Measurements from ENCODE around the gene PSMD11. TPM values are rescaled to one million over a fixed set of nuclear protein-coding genes. Genes with fewer than 3 reads are reported as not detected.

PSMD11 gene
- total RNA-seq, 4 donors from 2014 or later: 33.2 to 74.3 (median 52.5) TPM

- Histone ChIP-seq H3K4me1 (no peaks in the 10 kb centered on the region), H3K27ac (no peak overlapping the region), H3K36me3 (peaks cover 0 to 86% (median 3%) of the 10 kb centered on the region in 3 donors), H3K9me3 (no peaks in the 10 kb centered on the region), H3K27me3 (no peaks in the 10 kb centered on the region), H3K4me3 (no peak overlapping the region)
- no peak for DNase-seq
- TF ChIP-seq POLR2A (IDR thresholded peaks at IDR 0.05): no peak
- TF ChIP-seq, protein P1, sequence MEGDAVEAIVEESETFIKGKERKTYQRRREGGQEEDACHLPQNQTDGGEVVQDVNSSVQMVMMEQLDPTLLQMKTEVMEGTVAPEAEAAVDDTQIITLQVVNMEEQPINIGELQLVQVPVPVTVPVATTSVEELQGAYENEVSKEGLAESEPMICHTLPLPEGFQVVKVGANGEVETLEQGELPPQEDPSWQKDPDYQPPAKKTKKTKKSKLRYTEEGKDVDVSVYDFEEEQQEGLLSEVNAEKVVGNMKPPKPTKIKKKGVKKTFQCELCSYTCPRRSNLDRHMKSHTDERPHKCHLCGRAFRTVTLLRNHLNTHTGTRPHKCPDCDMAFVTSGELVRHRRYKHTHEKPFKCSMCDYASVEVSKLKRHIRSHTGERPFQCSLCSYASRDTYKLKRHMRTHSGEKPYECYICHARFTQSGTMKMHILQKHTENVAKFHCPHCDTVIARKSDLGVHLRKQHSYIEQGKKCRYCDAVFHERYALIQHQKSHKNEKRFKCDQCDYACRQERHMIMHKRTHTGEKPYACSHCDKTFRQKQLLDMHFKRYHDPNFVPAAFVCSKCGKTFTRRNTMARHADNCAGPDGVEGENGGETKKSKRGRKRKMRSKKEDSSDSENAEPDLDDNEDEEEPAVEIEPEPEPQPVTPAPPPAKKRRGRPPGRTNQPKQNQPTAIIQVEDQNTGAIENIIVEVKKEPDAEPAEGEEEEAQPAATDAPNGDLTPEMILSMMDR (IDR thresholded peaks at IDR 0.05): no peak
These were observed 19.0 kb downstream of the PSMD11 start for GRCh38 chr17:32463304-32463703.

GRCh38 chr17:32464374-32464773 lies 20.1 kb downstream of the PSMD11 start:
- no peaks in the 10 kb centered on the region for H3K9me3 ChIP-seq
- no peak for DNase-seq
- H3K4me1 ChIP-seq: no peaks in the 10 kb centered on the region
- no peaks in the 10 kb centered on the region for H3K27me3 ChIP-seq
- no peak overlapping the region for H3K4me3 ChIP-seq
- H3K27ac ChIP-seq: no peak overlapping the region
- TF ChIP-seq POLR2A (IDR thresholded peaks at IDR 0.05): no peak
- TF ChIP-seq, protein P1 (IDR thresholded peaks at IDR 0.05): no peak
- H3K36me3 ChIP-seq: peaks cover 0 to 84% (median 3%) of the 10 kb centered on the region in 3 donors

DNA sequence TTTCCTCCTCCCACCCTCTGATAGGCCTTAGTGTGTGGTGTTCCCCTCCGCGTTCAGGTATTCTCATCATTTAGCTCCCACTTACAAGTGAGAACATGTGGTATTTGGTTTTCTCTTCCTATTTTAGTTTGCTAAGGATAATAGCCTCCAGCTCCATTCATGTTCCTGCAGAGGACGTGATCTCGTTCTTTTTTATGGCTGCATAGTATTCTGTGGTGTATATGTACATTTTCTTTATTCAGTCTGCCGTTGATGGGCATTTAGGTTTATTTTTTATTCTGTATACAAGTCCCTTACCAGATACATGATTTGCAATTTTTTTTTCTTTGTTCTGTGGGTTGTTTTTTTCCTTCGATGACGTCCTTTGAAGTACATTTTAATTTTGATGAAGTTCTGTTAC lies 23.6 kb downstream of the PSMD11 start:
- no peak for DNase-seq
- Histone ChIP-seq H3K36me3 (peaks cover 0 to 92% (median 3%) of the 10 kb centered on the region in 3 donors), H3K9me3 (no peaks in the 10 kb centered on the region), H3K4me1 (no peaks in the 10 kb centered on the region), H3K27me3 (no peaks in the 10 kb centered on the region), H3K4me3 (no peak overlapping the region), H3K27ac (no peak overlapping the region)
- TF ChIP-seq POLR2A (IDR thresholded peaks at IDR 0.05): no peak
- TF ChIP-seq, protein P1 (IDR thresholded peaks at IDR 0.05): no peak

DNA sequence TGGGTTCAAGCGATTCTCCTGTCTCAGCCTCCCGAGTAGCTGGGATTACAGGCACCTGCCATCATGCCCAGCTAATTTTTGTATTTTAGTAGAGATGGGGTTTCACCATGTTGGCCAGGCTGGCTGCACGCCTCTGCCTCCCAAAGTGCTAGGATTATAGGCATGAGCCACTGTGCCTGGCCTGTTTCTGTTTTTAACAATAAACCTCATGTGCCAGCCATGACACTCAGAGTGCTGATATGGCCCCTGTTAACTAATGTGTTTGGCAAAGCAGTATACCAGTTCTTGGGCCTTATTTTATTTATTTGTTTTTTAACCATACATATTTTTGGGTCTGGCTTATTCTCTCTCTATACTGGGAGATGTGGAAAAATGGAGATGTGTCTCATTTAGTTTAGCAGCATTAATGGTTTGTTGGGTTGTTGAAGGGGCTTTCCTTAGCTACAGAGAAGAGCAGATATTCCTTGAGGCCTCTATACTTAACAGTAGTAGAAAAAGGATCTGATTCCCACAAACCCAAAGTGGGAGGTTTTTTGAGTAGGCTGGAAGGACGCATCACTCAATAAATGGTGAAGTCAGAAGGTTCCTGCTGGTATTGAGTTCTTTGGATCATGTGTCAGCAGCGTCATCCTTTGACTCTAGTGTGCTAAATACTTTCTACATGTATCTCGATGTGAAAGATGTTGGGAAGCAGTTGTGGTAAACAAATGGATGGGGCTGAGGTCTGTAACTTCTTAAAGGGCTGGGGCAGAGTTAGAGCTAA lies 26.3 kb downstream of the PSMD11 start:
- H3K4me1 ChIP-seq: no peaks in the 10 kb centered on the region
- TF ChIP-seq POLR2A (IDR thresholded peaks at IDR 0.05): no peak
- TF ChIP-seq, protein P1 (IDR thresholded peaks at IDR 0.05): no peak
- H3K27ac ChIP-seq: no peak overlapping the region
- peaks cover 0 to 92% (median 3%) of the 10 kb centered on the region in 3 donors for H3K36me3 ChIP-seq
- no peak overlapping the region for H3K4me3 ChIP-seq
- peak in 1 of 3 donors; percentile 11 for DNase-seq
- H3K9me3 ChIP-seq: no peaks in the 10 kb centered on the region
- H3K27me3 ChIP-seq: no peaks in the 10 kb centered on the region

DNA sequence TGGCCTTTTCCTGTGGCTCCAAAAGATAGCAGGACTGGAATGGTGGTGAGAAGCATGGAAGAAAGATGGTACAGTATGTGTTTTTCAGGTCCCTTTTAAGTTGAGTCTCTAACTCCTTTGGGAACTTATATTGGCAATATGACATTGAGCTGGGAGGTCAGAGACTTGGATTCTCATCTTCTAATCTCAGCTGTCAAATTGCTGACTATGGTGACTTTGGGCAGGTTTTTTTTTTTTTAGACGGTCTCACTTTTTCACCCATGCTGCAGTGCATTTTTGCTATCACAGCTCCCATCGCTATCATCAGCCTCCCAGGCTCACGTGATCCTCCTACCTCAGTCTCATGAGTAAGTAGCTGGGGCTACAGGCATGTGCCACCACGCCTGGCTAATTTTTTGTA lies 27.3 kb downstream of the PSMD11 start:
- H3K36me3 ChIP-seq: peaks cover 0 to 92% (median 3%) of the 10 kb centered on the region in 3 donors
- H3K4me3 ChIP-seq: no peak overlapping the region
- TF ChIP-seq, protein P1 (IDR thresholded peaks at IDR 0.05): no peak
- no peak for TF ChIP-seq POLR2A (IDR thresholded peaks at IDR 0.05)
- H3K27me3 ChIP-seq: no peaks in the 10 kb centered on the region
- no peaks in the 10 kb centered on the region for H3K9me3 ChIP-seq
- H3K4me1 ChIP-seq: no peaks in the 10 kb centered on the region
- H3K27ac ChIP-seq: no peak overlapping the region
- peak in 1 of 3 donors; percentile 4 for DNase-seq
